HG03469 (cell line): Measurements from ENCODE around the gene NME7.
"Not testable (repeated sequence)": the region's sequence is repeated elsewhere in the genome, so short reads cannot be mapped to it uniquely, and the experiment has no call there.

Experiments used
- ATAC-seq: cut with Tn5 transposase; IDR thresholded peaks from one replicate; pipeline ENCODE4 v1.9.1; 2021; ENCODE audit warnings: mild to moderate bottlenecking, moderate library complexity, moderate number of reproducible peaks; ENCODE audit not compliant: unreplicated experiment

The NME7 gene

DNA sequence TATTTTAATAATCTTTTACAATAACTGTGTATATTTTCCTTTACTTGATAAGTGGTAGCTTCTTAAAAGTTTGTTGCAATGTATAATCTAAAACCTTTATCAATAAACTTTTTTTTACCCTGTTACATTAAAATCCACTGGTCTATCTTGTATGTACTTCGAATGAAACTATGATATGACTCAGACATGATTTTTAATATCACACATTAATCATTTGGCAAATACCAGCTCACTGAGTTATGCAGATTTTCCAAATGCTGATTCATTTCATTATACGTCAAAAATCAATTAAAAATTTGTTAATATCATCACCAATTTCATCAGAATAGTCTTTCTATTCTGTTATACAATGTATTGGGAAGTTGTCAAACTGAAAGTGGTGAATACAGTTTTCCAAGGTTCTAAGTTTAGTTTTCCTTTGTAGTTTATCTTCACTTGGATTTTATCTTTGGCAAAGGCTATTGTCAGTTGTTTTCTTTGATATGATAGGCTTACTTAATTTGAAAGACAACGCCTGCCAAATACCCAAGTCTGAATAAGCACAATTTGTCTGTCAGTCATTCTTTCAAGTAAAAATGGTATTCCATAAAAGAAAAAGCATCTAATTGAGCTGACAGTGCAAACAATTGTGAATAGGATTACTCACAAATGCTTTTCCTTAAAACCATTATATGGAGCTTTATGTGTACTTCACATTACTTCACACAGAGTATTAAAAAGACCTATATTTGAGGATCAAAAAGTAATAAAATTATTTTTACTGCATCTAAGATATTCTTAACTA, 127.0 kb downstream of the NME7 start:
- ATAC-seq = no peak

DNA sequence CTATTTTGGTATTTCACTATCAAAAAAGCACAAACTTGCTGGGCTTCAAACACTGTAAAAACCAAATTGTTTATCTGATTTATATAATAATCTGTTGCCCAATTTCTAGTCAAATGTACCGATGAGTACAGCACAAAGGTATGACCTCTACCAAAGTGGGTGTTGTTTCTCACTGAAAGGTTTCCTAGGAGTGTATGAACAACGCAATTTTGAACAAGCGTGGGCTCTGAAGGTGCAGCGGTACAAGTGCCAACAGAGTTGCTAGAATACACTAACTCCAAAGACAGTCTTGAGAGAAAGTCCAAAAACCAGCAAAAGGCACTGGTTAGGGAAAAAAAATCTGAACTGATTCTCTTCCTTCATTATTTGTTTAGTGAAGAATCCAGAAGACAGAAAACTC, 130.7 kb downstream of the NME7 start:
- no peak for ATAC-seq

DNA sequence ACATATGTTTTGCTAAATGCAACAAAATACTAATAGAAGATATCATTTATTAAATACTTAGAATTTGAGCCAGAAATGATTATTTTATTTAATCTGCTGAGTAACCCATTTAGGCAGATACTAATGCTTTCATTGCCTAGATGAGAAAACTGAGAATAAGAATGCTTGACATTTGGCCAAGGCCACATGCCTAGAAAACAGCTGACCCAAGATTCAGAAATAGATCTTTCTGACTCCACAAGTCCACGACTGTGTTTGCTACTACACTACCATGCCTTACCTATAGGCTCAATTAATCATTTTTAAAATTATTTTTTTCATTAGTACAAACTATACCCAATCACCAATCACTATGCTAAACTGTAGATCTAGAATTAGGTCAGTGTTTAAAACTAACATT, 131.5 kb downstream of the NME7 start:
- ATAC-seq = no peak

DNA sequence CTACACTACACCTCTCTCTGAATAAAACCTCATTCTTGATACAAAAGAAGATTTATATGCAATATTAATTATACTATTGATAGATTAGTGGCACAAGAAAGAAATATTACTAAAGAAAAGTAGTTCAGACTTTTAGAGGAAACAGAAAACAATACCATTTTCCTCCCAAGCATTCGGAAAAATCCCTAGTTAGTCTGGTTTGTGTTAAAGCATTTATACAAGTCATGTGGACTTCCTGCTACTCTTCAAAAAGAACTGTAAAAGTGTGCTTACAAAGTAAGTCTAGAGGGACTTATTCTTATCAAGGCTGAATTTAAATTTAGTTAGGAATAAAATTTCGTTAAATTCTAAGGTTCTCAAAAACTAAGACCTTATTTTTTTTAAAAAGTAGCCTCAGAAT, 132.0 kb downstream of the NME7 start:
- ATAC-seq = no peak

DNA sequence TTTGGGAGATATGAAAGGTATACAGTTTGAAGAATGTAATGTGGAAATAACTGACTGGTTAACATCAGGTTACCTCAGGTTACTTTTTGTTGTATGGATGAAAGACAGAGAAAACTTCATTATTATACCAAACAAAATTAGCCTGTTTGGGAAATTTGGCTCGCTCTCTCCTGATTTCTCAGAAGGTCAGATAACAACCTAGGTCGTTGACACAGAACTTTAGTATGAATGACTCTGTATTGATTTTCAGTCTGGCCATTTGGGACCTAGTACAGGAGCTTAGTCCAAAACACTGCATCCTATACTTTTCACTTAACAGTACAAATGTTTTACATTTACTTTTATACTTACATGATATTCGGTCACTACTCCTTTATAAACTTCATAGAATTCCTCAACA, 132.8 kb downstream of the NME7 start:
- no peak for ATAC-seq

DNA sequence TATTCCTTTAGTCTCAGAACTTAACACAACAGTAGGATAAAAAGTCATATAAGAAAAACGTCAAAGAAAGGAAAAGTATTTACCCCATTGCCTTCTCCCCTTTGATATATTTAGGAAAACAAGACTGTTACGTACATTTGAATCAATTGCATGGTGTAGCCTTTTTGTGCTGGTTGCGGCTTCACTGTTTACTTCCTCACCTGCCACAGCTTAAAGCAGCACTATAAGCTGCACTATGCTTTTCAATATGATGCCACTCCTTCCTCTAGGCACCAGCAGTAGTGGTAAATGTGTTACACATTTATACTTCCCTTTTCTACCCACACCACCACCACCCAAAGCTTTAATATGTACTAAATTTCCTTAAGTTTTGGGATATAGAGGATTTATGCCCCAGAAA, 150.0 kb downstream of the NME7 start:
- no peak for ATAC-seq

DNA sequence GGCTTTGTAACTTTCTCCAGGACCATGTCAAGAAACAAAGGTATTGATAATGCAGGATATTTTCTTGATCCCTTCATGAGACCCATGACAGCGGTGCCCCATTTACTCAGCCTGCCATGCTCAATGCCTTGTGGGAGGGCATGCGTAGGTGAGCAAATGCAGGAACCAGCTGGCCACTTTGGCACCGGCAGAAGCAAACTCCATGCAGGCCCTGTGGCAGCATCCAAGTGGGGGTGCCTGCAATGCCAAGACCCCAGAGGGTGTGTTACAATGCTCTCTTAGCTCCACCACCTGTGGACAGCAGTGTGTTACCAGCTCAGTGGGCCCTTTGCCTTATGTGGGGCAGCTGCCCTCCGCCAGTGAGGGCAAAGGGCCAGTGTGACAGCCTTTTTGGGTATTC, 153.0 kb downstream of the NME7 start:
- ATAC-seq = no peak

DNA sequence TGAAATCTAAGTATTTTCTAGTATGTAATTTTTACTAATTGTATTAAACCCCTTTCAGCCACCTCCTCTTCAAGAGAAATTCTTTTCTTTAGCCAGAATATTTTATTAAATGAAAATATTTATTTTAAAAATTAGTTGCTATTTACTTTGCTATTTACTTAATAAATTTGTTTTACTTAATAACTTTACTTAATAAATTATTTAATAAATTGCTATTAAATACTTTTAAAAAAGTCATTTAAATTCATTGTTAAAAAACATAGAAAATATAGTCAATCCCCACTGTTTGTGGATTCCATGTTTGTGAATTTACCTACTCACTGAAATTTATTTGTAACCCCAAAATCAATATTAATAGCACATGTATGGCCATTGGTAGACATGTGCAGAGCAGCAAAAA, 155.5 kb downstream of the NME7 start:
- ATAC-seq = no peak

DNA sequence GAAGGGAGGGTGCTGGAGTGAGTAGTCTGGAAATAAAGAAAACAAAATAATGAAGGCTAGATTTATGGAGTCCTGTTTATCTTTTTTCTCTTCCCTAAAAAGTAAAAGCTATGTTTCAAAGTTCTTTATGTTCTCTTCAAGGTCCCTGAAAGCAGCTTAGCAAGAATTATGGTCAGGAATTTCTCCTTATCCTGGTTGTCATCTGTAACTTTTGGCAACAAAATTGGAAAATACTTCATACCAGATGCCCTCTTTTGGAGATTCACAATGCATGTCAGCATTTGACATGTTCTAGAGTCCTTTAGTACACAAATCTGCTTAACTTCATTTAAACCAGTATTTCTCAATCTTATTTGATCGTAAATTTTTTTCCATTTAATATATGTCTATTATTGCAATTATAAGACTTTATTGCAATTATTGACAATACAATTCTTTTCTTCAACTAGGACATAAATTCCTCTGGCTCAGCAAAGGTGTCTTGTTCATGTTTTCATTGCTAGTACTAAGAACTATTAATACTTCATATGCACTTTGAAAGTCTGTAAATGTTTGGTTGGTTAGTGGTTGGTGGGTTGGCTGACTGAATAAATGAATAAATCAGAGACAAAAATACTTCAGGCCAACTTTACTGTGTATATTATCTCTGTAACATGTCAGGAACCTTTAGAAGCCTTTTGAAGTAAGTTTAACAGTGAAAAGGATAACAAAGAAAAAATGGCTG, 159.6 kb downstream of the NME7 start:
- no peak for ATAC-seq

DNA sequence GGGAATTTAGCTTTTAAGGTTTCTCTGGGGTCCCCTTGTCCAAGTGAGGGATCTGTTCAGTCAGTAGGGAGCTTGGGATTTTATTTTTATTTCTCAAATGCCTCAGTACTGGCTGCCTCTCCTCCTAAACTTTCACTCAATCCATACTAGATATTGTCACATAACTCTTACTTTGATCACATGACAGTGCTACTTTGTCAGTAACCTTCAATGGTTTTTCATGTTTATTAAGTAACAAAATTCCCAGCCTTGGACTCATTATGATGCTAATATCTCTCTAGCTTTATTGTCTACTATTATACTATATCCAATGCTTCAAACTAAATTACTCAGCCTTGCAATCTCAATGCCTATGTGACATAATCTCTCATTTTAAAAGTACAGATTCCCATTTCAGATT, 163.4 kb downstream of the NME7 start:
- ATAC-seq = no peak

DNA sequence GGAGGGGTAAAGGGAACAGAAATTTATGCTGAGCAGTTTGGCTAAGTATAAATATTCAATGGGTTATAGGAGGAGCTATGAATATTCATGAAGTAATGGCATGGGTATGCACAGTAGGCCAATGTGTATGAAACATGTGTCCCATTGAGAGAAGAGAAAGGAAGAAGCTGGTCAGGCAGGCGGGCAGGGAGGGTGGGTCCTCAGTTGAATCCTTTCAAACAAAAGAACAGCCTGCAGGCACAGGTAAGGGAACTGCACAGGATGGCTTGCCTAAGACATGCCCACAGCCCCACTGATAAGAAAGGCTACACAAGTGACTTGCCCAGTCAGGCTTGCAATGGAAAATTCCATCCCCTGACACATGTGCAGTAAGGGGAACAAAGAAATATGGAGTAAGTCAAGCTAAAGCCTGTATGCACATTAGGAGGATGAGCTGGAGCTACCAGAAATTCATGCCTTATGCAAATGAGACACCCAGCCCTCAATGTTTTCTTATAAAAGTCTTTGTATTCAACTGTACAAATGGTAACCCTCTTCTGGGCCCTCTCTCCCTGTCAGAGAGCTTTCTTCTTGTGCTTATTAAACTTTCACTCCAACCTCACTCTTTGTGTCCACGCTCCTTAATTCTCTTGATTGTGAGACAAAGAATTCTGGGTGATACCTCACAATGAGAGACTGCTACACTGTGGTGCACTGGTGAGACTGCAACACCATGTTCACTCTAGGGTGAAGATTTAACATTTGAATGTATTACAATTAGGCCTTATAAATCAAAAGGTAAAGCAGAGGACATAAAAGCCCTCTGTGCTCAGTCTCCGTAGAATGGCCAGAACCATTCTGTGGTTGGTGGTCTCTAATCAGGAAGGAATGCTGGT, 164.6 kb downstream of the NME7 start:
- ATAC-seq = no peak

DNA sequence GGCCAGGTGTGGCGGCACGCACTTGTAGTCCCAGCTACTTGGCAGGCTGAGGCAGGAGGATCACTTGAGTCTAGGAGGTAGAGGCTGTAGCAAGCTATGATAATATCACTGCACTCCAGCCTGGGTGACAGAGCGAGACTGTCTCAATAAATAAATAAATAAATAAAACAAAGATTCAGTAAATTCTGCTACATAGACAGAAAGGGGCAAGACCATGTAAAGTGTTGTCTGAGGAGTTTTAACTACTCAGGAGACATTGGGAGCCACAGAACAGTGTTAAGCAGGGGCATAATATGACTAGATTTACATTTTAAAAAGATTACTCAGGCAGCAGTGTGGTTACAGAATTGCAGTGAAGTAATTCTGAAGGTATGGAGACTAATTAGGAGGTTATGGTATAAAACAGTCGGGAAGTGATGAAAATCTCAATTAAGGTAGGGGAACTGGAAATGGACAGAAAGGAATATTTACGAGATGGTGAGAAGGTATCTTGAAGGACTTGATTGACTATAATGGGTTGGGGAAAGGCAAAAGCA, 166.4 kb downstream of the NME7 start:
- ATAC-seq = no peak

DNA sequence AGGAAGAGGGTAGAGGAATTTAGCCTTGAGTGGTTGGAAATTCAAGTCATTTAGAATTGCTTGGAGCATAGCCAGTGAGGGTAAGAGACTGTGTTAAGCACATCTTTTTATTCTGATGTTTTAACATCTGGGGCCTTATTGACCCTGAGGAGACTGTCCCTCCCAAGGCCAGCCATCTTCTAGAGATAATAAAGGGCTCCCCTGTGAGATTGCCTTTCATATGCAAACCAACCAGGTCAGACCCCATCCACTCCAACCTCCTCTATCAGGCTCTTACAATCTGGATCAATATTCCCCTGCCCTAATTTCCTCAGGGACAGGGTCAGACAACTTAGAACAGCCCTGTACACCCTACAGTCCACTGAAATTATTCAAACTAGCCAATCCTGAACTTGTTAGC, 167.3 kb downstream of the NME7 start:
- no peak for ATAC-seq

DNA sequence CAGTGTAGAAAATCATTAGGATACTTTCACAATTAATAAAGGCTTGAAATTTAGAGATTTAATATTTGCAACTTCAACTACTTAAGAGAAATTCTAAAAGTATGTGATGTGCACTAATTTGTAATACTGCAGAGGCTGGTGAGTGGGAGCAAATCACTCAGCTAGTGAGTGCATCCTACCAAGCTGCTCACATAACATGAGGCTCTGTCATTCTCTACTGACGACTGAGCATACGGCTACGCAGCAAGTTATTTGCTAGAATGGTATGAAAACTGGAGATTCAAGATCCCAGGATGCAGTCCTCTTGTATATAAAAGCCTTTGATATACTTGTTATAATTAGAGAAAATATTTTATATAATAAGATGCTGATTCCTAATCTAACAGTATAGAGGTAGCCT, 171.0 kb downstream of the NME7 start:
- no peak for ATAC-seq

DNA sequence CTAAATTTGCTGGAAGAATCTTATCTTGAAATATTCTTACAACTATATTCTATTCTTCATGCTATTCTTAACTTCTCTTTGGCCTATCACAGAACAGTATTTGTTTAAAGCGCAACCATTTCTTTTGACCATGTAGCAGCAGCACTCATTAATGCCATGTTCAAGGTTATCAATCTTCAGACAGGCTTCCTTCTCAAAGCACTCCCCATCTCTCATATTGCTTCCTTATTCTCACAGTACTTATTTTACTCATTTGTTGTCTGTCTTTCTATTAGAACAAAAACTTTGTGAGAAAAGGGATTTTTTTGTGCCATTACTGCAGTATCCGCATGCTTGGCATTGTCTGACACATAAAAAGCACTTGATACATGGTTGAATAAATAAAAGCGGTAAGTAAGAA, 171.4 kb downstream of the NME7 start:
- ATAC-seq = no peak

DNA sequence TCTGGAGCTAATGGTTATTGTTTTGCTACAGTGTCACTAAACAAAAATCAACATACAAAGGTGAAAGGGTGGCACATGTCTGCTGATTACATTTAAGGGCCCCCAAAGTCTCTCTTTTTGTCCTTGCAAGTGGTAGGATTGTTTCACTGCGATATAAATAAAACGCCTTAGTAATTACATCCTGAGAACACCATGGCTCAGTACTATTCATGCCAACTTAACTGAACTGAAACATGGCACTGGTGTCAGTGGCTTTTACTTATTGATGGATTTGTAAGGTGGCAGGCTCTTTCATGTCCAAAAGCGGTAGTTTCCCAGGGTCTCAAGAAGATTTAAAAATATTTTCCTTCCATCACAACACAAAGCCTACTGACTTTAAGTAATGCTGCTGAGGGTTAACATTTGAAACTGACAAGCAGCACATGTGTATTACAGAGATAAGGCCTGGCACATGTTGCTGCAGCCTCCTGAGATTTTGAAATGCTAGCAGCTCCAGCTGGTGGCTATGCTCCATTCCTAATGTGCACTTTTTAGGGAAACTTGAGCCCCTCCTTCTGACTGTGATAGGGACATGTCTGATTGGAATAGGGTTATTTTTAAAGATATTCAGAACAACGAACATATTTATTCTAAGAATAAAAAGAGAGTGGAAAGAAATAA, 174.3 kb downstream of the NME7 start:
- ATAC-seq = no peak

DNA sequence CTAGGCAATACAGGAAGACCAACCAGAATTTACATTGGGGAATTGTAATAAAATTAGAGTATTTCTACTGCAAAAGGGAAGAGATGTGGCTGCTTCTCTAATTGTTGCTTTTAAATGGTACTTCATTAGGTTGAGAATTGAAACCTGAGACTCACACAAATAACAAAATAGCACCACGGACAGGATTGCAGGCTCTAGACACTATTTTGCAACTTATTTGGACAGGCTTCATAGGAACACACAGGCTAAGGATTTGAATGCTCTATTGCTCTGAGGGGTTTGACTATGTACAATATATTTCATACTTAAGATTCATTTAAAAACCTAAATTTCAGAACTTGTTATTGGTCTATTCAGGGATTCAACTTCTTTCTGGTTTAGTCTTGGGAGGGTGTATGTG, 181.5 kb downstream of the NME7 start:
- ATAC-seq = no peak

DNA sequence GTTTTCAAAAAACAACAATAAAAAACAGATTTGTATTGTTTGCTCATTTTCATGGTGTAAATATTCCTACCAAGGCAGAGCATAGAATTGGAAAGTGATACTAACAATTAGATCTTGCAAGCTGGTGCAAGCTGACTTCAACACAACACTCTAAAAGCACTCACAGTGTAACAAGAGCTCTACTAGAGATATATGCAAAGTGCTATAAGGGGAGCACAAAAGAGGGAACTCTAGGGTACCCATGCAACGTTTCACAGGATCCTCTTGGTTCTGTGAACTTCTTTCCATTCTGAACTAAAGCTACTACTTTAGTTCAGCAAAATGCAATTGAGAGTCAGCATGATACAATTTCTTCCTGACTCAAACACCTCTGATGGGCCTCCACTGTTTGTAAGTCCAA, 182.8 kb downstream of the NME7 start:
- no peak for ATAC-seq

DNA sequence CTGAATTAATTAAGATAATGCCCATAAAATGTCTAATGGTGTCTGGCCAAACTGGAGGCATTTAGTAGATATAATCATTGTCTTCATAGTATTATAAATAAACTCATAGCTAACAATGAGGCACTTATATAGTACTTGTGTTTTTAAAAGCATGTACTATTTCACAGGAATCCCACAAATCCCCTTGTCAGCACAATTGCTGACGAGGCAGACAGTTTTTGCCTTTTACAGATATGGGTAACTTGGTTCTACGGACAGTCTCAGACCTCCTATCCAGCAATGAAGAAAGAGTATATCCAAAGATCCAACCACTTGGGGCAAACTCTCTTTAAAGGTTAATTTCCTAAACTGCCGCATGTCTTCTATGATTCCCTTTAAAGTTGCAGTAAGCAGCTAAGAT, 187.4 kb downstream of the NME7 start:
- no peak for ATAC-seq

DNA sequence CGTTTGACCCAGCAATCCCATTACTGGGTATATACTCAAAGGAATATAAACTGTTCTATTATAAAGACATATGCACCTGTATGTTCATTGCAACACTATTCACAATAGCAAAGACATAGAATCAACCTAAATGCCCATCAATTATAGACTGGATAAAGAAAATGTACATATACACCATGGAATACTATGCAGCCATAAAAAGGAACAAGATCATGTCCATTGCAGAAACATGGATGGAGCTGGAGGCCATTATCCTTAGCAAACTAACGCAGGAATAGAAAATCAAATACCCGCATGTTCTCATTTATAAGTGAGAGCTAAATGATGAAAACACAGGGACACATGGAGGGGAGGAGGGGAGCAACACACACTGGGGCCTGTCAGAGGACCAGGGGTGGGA, 188.2 kb downstream of the NME7 start:
- ATAC-seq = not testable (repeated sequence)

DNA sequence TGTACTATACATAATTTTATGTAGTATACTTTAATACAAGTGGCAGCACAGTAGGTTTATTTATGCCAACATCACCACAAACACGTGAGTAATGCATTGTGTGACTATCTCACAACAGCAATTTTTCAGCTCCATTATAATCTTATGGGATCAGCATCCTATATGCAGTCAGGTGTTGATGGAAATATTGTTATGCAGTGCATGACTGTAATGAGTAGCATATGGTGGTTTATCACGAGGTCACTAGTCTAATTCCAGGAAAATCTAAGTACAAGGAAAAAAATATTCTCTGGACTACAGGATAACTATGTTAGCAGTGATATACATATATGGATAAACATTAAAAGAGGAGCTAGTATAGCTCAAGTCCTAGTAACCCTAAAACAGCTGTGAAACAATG, 192.1 kb downstream of the NME7 start:
- ATAC-seq = no peak
